Mesenchymal stem cell (in vitro differentiated cells and primary cell): Measurements from ENCODE around the gene TPSG1.
"Not testable (repeated sequence)": the region's sequence is repeated elsewhere in the genome, so short reads cannot be mapped to it uniquely, and the experiment has no call there.

ENCODE experiments used
- DNase-seq: peaks from one replicate; pipeline ENCODE4 v3.0.0-alpha.2; 2013
- H2AFZ ChIP-seq: one replicate; pipeline ENCODE4 v1.6.1; 2013; ENCODE audit warnings: low read depth, mild to moderate bottlenecking, control low read depth, inconsistent platforms, low read length, moderate library complexity
- H2AK5ac ChIP-seq: 2 replicates; pipeline ENCODE4 v1.6.1; 2013; ENCODE audit warnings: low read length, moderate library complexity, mild to moderate bottlenecking, inconsistent platforms; ENCODE audit not compliant: severe bottlenecking
- H2BK120ac ChIP-seq: one replicate; pipeline ENCODE4 v1.6.1; 2013; ENCODE audit warnings: low read depth, mild to moderate bottlenecking, inconsistent platforms, low read length, moderate library complexity
- H2BK12ac ChIP-seq, 2 experiments: one replicate each; pipeline ENCODE4 v1.6.1; 2013; ENCODE audit warnings: inconsistent platforms in 2 of 2, low read length in 2 of 2, mild to moderate bottlenecking in 2 of 2, moderate library complexity in 2 of 2, control low read depth in 1 of 2
- H2BK15ac ChIP-seq: one replicate; pipeline ENCODE4 v1.6.1; 2013; ENCODE audit warnings: mild to moderate bottlenecking, low read depth, inconsistent platforms; ENCODE audit not compliant: poor library complexity, severe bottlenecking
- H2BK5ac ChIP-seq: 2 replicates; pipeline ENCODE4 v1.6.1; 2013; ENCODE audit warnings: low read depth, mild to moderate bottlenecking, low read length, control low read depth, inconsistent platforms; ENCODE audit not compliant: poor library complexity, severe bottlenecking
- H3K14ac ChIP-seq, 2 experiments: one replicate each; pipeline ENCODE4 v1.6.1; 2013; ENCODE audit warnings: inconsistent platforms in 2 of 2, low read length in 2 of 2, control low read depth in 1 of 2, mild to moderate bottlenecking in 1 of 2, moderate library complexity in 1 of 2
- H3K18ac ChIP-seq, 2 experiments: one replicate each; pipeline ENCODE4 v1.6.1; 2013; ENCODE audit warnings: inconsistent platforms in 2 of 2, low read length in 2 of 2, control low read depth in 1 of 2, low read depth in 1 of 2, mild to moderate bottlenecking in 1 of 2
- H3K23ac ChIP-seq, 2 experiments: one replicate each; pipeline ENCODE4 v1.6.1; 2013; ENCODE audit warnings: inconsistent platforms in 2 of 2, low read length in 2 of 2, mild to moderate bottlenecking in 2 of 2, moderate library complexity in 2 of 2, control low read depth in 1 of 2
- H3K27ac ChIP-seq: 2 replicates; pipeline ENCODE4 v1.5.1; 2013; ENCODE audit warnings: mild to moderate bottlenecking, moderate library complexity, low read length, control low read depth, inconsistent platforms; ENCODE audit not compliant: poor library complexity, severe bottlenecking
- H3K27me3 ChIP-seq, 2 experiments: 2 replicates each; pipeline versions ENCODE4 v1.6.1 to v1.7.0; 2013; ENCODE audit warnings: low read length in 2 of 2, mild to moderate bottlenecking in 2 of 2, moderate library complexity in 2 of 2, control low read depth in 1 of 2, inconsistent platforms in 1 of 2; ENCODE audit not compliant: control insufficient read depth in 1 of 2, insufficient read depth in 1 of 2
- H3K36me3 ChIP-seq, 2 experiments: 2 replicates each; pipeline versions ENCODE4 v1.6.1 to v1.7.0; 2013; ENCODE audit warnings: low read length in 2 of 2, control low read depth in 1 of 2, inconsistent platforms in 1 of 2, low read depth in 1 of 2, mild to moderate bottlenecking in 1 of 2; ENCODE audit not compliant: insufficient read depth in 2 of 2, control insufficient read depth in 1 of 2
- H3K4ac ChIP-seq, 2 experiments: one replicate each; pipeline ENCODE4 v1.6.1; 2013; ENCODE audit warnings: inconsistent platforms in 2 of 2, low read length in 2 of 2, mild to moderate bottlenecking in 2 of 2, moderate library complexity in 2 of 2, control low read depth in 1 of 2, low read depth in 1 of 2
- H3K4me1 ChIP-seq: 2 replicates; pipeline ENCODE4 v1.6.1; 2013; ENCODE audit warnings: low read depth, low read length, control low read depth; ENCODE audit not compliant: control insufficient read depth, insufficient read depth
- H3K4me2 ChIP-seq: 2 replicates; pipeline ENCODE4 v1.6.1; 2013; ENCODE audit warnings: low read length, mild to moderate bottlenecking, inconsistent platforms; ENCODE audit not compliant: poor library complexity, severe bottlenecking
- H3K4me3 ChIP-seq, 2 experiments: 2 replicates each; pipeline versions ENCODE4 v1.5.1 to v1.7.0; 2013; ENCODE audit warnings: low read length in 2 of 2, mild to moderate bottlenecking in 2 of 2, control low read depth in 1 of 2, low read depth in 1 of 2; ENCODE audit not compliant: insufficient read depth in 1 of 2
- H3K79me1 ChIP-seq: replicated peaks from 2 replicates; pipeline ENCODE4 v1.6.1; 2013; ENCODE audit warnings: mild to moderate bottlenecking, control low read depth, low read length, inconsistent platforms; ENCODE audit not compliant: poor library complexity, severe bottlenecking
- H3K9ac ChIP-seq: 2 replicates; pipeline ENCODE4 v1.7.0; 2013; ENCODE audit warnings: mild to moderate bottlenecking, low read length, moderate library complexity
- H3K9me3 ChIP-seq: 2 replicates; pipeline ENCODE4 v1.7.0; 2013; ENCODE audit warnings: mild to moderate bottlenecking, low read length; ENCODE audit not compliant: control insufficient read depth
- H4K8ac ChIP-seq: one replicate; pipeline ENCODE4 v1.6.1; 2013; ENCODE audit warnings: inconsistent platforms, mild to moderate bottlenecking, low read length, moderate library complexity
- H4K91ac ChIP-seq: one replicate; pipeline ENCODE4 v1.6.1; 2013; ENCODE audit warnings: mild to moderate bottlenecking, low read length, inconsistent platforms
- WGBS: methylation state at CpG from one replicate; pipeline ENCODE4 v1.1.7; 2013; ENCODE audit warnings: mixed read lengths; 5-methylcytosine and 5-hydroxymethylcytosine counted together

The TPSG1 gene

GRCh38 chr16:1271724-1272413, 46.8 kb upstream of the TPSG1 start:
- not testable (repeated sequence) for H3K27ac ChIP-seq, DNase-seq, H2AFZ ChIP-seq, H3K36me3 ChIP-seq, H4K8ac ChIP-seq, H3K9ac ChIP-seq, H2AK5ac ChIP-seq, H2BK120ac ChIP-seq, H3K14ac ChIP-seq, H3K4ac ChIP-seq, H3K4me3 ChIP-seq, H3K9me3 ChIP-seq, H2BK15ac ChIP-seq, H3K23ac ChIP-seq, H3K79me1 ChIP-seq, H4K91ac ChIP-seq, H3K18ac ChIP-seq, H3K4me2 ChIP-seq, H2BK12ac ChIP-seq, H2BK5ac ChIP-seq
- WGBS, result 76% methylated on average over 19 of the region's 19 CpGs
- Histone ChIP-seq H3K4me1 (peaks cover 14% of the 10 kb centered on the region), H3K27me3 (peaks cover 0 to 46% of the 10 kb centered on the region in 2 experiments)

- DNase-seq, result no peak
- no peak overlapping the region for H2BK5ac ChIP-seq
- H3K36me3 ChIP-seq, result no peaks in the 10 kb centered on the region
- H2BK12ac ChIP-seq, result no peak overlapping the region
- peaks cover 0 to 50% of the 10 kb centered on the region in 2 experiments for H3K27me3 ChIP-seq
- no peak overlapping the region for H2AK5ac ChIP-seq
- no peak overlapping the region for H4K91ac ChIP-seq
- H3K14ac ChIP-seq, result no peak overlapping the region
- H3K27ac ChIP-seq, result no peak overlapping the region
- no peaks in the 10 kb centered on the region for H3K79me1 ChIP-seq
- no peak overlapping the region for H3K18ac ChIP-seq
- H4K8ac ChIP-seq, result no peak overlapping the region
- no peak overlapping the region for H2BK120ac ChIP-seq
- H3K4me3 ChIP-seq, result no peak overlapping the region
- 87% methylated on average over 12 of the region's 12 CpGs for WGBS
- no peak overlapping the region for H3K23ac ChIP-seq
- no peak overlapping the region for H2BK15ac ChIP-seq
- H3K4ac ChIP-seq, result no peak overlapping the region
- H3K9me3 ChIP-seq, result no peaks in the 10 kb centered on the region
- H3K4me2 ChIP-seq, result no peak overlapping the region
- no peak overlapping the region for H2AFZ ChIP-seq
- no peak overlapping the region for H3K9ac ChIP-seq
- peaks cover 14% of the 10 kb centered on the region for H3K4me1 ChIP-seq
Measured at GRCh38 chr16:1271380-1271723, 46.3 kb upstream of the TPSG1 start.

DNA sequence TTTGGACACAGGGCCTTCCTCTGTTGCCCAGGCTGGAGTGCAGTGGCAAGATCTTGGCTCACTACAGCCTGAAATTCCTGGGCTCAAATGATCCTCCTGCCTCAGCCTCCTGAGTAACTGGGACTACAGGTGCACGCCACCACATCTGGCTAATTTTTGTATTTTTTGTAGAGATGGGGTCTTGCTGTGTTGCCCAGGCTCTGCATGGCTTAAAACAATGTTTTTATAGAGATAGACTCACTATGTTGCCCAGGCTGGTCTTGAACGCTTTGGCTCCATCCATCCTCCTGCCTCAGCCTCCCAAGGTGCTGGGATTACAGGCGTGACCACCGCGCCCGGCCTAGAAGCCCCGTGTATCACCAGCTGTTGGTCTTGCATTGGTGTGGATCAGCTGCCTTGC, 44.4 kb upstream of the TPSG1 start:
- H3K9me3 ChIP-seq, H3K18ac ChIP-seq, H2AK5ac ChIP-seq, H3K4ac ChIP-seq, H3K9ac ChIP-seq, H2BK5ac ChIP-seq, H3K4me3 ChIP-seq, H3K14ac ChIP-seq, H3K36me3 ChIP-seq, H4K8ac ChIP-seq, H4K91ac ChIP-seq, H3K27ac ChIP-seq, H2BK15ac ChIP-seq, H2BK12ac ChIP-seq, H2BK120ac ChIP-seq, H3K23ac ChIP-seq, H2AFZ ChIP-seq, H3K4me2 ChIP-seq, DNase-seq, H3K79me1 ChIP-seq: not testable (repeated sequence)
- 85% methylated on average over 7 of the region's 7 CpGs for whole genome bisulfite sequencing
- Histone ChIP-seq H3K27me3 (peaks cover 0 to 44% of the 10 kb centered on the region in 2 experiments), H3K4me1 (peaks cover 14% of the 10 kb centered on the region)

GRCh38 chr16:1265826-1266225, 40.8 kb upstream of the TPSG1 start:
- no peaks in the 10 kb centered on the region for H3K79me1 ChIP-seq

More at GRCh38 chr16:1265826-1266225, 40.8 kb upstream of the TPSG1 start:
- no peak overlapping the region for H3K27ac ChIP-seq
- no peaks in the 10 kb centered on the region for H3K9me3 ChIP-seq
- no peak overlapping the region for H3K4ac ChIP-seq
- no peak overlapping the region for H3K9ac ChIP-seq
- peaks cover 9 to 45% of the 10 kb centered on the region in 2 experiments for H3K27me3 ChIP-seq
- H3K4me3 ChIP-seq, result no peak overlapping the region
- 88% methylated on average over 19 of the region's 19 CpGs for WGBS
- H3K36me3 ChIP-seq, result no peaks in the 10 kb centered on the region
- no peak overlapping the region for H2BK15ac ChIP-seq
- H2AK5ac ChIP-seq, result no peak overlapping the region
- H2AFZ ChIP-seq, result no peak overlapping the region
- no peak overlapping the region for H3K23ac ChIP-seq
- no peak overlapping the region for H3K18ac ChIP-seq
- no peak overlapping the region for H2BK5ac ChIP-seq
- no peak overlapping the region for H3K4me2 ChIP-seq
- H2BK12ac ChIP-seq, result no peak overlapping the region
- H4K91ac ChIP-seq, result no peak overlapping the region
- H2BK120ac ChIP-seq, result no peak overlapping the region
- peaks cover 2% of the 10 kb centered on the region for H3K4me1 ChIP-seq
- DNase-seq, result no peak
- no peak overlapping the region for H4K8ac ChIP-seq
- H3K14ac ChIP-seq, result no peak overlapping the region
